Measurements from ENCODE around the gene CLEC16A. TPM values are rescaled to one million over a fixed set of nuclear protein-coding genes. Genes with fewer than 3 reads are reported as not detected.

CLEC16A gene, protein sequence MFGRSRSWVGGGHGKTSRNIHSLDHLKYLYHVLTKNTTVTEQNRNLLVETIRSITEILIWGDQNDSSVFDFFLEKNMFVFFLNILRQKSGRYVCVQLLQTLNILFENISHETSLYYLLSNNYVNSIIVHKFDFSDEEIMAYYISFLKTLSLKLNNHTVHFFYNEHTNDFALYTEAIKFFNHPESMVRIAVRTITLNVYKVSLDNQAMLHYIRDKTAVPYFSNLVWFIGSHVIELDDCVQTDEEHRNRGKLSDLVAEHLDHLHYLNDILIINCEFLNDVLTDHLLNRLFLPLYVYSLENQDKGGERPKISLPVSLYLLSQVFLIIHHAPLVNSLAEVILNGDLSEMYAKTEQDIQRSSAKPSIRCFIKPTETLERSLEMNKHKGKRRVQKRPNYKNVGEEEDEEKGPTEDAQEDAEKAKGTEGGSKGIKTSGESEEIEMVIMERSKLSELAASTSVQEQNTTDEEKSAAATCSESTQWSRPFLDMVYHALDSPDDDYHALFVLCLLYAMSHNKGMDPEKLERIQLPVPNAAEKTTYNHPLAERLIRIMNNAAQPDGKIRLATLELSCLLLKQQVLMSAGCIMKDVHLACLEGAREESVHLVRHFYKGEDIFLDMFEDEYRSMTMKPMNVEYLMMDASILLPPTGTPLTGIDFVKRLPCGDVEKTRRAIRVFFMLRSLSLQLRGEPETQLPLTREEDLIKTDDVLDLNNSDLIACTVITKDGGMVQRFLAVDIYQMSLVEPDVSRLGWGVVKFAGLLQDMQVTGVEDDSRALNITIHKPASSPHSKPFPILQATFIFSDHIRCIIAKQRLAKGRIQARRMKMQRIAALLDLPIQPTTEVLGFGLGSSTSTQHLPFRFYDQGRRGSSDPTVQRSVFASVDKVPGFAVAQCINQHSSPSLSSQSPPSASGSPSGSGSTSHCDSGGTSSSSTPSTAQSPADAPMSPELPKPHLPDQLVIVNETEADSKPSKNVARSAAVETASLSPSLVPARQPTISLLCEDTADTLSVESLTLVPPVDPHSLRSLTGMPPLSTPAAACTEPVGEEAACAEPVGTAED
- total RNA-seq, result 35.5 TPM

DNA sequence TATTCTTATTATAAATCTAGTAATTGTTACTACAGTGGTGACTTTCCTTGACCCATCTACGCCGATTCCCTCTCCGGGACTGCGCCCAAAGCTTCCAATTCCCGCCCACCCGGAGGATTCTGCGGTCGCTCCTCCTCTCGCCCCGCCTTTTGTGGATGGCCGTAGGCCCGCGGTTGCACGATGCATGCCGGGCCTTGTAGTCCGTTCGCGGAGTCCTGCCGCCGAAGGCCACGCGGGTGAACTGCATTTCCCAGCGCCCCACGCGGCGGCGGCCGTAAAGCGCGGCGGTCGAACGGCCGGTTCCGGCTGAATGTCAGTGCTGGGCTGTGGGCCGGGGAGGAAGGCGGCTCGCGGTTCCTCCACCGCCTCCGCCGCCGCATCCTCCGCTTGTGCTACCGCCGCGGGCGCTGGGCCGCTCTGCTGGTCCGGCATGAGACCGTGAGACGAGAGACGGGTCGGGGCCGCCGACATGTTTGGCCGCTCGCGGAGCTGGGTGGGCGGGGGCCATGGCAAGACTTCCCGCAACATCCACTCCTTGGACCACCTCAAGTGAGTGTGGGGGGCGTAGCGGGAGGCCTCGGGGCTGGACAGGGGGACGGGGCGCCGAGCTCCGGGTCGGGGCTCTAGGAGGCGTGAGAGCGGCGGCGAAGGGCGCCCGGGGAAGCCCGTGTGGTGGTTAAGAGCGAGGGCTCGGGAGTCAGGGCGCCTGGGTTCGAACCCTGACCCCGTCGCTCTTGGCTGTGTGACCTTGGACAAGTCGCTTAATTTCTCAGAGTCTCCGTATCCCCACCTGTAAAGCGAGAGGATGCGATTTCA is at the start of gene CLEC16A:
Gene CLEC16A (plus strand): TSS at position 316 of the 816 bp plus-strand sequence. CDS start 154 bp downstream, at position 470.
- DNase-seq (ENCODE audit: low read depth in 2 of 3, low spot score in 2 of 3), result peak; percentile 85 to 94 (median 93)

DNA sequence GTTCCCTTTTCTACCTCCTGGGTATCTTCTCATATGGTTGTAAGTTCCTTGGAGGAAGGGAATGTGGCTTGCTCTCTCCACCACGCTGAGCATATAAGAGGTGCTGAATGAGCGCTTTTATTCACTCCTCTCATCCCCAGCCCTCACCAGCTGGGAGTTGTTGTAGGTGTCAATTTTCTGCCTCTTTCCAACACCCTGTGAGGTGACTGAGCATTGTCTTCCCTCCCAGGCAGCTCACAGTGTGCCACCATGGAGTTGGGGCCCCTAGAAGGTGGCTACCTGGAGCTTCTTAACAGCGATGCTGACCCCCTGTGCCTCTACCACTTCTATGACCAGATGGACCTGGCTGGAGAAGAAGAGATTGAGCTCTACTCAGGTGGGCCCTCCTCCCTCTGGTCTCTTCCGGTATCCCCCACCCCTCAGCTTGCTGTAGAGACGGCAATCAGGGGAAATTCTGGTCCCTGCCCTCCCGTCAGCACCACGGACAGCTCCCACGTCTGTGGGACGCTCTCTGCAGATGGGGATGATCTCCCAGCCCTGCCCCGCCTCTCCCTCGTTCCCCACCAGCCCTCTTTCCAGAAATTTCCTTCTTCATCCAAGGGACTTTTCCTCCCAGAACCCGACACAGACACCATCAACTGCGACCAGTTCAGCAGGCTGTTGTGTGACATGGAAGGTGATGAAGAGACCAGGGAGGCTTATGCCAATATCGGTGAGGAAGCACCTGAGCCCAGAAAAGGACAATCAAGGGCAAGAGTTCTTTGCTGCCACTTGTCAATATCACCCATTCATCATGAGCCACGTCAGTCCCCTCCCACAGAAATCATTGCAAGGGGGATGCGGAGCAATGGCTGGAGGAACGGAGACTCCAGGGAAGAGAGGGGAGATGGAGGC is 49.1 kb upstream of the CLEC16A start:
- DNase-seq (ENCODE audit: low read depth in 2 of 3, low spot score in 2 of 3), result peak in 1 of 3 donors; percentile 49

DNA sequence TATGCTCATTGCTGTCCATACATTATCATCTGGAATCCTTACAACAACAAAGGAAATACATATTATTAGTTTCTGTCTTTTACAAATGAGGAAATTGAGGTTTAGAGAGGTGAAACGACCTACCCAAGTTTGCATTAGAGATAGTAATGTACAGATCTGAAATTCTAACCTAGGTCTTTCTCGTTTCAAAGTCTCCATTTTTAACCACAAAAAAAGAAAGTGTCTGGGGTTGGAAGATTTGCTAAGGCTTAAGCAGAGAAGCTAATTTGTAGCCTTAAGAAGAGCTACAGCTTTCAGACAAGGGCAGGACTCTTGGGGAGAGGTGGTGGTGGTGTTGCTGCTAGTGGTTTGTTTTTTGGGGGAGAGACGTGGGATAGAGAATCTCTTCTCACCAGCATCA is 48.2 kb upstream of the CLEC16A start:
- no peak for DNase-seq (ENCODE audit: low read depth in 2 of 3, low spot score in 2 of 3)

DNA sequence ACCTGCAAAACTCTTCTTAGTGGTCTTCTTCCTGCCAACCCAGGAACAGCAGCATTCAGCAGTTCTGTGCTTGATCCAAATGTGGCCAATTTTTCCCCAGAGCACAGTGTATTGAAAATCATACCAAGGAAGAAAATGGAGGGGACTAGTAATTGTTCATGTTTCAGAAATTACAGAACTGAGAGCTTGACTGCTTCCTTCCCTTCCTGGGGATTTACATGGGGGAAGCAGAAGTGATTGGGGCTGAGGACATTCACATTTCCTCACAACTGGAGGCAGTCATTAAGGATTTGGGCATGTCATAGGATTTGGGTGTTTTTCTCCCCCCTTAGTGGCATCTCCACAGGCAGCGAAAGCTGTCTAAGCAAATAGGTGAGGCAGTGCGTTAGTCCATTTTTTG is 47.6 kb upstream of the CLEC16A start:
- no peak for DNase-seq (ENCODE audit: low read depth in 2 of 3, low spot score in 2 of 3)

DNA sequence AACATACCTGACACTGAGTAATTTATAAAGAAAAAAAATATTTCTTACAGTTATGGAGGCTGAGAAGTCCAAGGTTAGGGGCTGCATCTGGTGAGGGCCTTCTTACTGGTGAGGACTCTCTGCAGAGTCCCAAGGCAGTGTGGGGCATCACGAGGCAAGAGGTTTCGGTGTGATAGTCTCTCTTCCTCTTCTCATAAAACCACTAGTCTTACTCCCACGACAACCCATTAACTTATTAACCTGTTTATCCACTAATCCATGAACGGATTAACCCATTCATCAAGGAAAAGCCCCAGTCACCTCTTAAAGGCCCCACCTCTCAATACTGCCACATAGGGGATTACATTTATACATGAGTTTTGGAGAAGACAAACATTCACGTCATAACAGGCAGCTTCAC is 47.2 kb upstream of the CLEC16A start:
- no peak for DNase-seq (ENCODE audit: low read depth in 2 of 3, low spot score in 2 of 3)

DNA sequence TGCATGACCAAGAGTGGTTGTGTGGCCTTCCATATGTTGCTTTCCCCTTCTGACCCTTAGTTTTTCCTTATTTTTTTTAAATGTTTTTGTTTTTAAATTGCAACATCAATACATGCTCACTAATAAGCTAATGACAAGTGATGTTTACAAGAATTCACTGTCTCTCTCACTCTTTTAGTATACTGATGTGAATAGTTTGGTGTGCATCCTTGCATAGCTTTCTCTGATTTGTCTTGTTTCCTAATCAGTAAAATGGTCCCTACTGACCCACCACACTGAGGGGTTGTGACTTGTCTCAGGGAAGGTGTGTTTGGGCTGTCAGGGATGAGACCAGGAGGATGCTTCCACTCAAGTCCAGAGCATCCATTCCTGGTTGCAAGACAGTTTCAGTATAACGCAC is 41.4 kb upstream of the CLEC16A start:
- no peak for DNase-seq (ENCODE audit: low read depth in 2 of 3, low spot score in 2 of 3)

DNA sequence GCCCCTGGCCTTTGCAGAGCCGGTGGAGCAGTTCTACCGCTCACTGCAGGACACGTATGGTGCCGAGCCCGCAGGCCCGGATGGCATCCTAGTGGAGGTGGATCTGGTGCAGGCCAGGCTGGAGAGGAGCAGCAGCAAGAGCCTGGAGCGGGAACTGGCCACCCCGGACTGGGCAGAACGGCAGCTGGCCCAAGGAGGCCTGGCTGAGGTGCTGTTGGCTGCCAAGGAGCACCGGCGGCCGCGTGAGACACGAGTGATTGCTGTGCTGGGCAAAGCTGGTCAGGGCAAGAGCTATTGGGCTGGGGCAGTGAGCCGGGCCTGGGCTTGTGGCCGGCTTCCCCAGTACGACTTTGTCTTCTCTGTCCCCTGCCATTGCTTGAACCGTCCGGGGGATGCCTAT is 37.9 kb upstream of the CLEC16A start:
- no peak for DNase-seq (ENCODE audit: low read depth in 2 of 3, low spot score in 2 of 3)

DNA sequence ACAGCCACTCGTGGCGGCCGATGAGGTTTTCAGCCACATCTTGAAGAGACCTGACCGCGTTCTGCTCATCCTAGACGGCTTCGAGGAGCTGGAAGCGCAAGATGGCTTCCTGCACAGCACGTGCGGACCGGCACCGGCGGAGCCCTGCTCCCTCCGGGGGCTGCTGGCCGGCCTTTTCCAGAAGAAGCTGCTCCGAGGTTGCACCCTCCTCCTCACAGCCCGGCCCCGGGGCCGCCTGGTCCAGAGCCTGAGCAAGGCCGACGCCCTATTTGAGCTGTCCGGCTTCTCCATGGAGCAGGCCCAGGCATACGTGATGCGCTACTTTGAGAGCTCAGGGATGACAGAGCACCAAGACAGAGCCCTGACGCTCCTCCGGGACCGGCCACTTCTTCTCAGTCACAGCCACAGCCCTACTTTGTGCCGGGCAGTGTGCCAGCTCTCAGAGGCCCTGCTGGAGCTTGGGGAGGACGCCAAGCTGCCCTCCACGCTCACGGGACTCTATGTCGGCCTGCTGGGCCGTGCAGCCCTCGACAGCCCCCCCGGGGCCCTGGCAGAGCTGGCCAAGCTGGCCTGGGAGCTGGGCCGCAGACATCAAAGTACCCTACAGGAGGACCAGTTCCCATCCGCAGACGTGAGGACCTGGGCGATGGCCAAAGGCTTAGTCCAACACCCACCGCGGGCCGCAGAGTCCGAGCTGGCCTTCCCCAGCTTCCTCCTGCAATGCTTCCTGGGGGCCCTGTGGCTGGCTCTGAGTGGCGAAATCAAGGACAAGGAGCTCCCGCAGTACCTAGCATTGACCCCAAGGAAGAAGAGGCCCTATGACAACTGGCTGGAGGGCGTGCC is 37.2 kb upstream of the CLEC16A start:
- no peak for DNase-seq (ENCODE audit: low read depth in 2 of 3, low spot score in 2 of 3)

DNA sequence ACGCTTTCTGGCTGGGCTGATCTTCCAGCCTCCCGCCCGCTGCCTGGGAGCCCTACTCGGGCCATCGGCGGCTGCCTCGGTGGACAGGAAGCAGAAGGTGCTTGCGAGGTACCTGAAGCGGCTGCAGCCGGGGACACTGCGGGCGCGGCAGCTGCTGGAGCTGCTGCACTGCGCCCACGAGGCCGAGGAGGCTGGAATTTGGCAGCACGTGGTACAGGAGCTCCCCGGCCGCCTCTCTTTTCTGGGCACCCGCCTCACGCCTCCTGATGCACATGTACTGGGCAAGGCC is 36.7 kb upstream of the CLEC16A start:
- no peak for DNase-seq (ENCODE audit: low read depth in 2 of 3, low spot score in 2 of 3)

DNA sequence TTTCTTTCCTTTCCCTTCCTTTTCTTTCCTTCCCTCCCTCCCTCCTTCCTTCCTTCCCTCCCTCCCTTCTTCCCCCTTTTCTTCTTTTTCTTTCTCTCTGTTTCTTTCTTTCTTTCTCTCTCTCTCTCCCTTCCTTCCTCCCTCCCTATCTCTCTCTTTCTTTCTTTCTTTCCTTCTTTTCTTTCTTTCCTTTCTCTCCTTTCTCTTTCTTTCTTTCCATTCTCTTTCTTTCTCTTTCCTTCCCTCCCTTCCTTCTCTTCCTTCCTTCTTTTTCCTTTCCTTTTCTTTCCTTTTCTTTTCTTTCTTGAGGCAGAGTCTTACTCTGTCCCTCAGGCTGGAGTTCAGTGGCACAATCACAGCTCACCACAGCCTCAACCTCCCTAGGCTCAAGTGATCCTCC is 33.1 kb upstream of the CLEC16A start:
- no peak for DNase-seq (ENCODE audit: low read depth in 2 of 3, low spot score in 2 of 3)

DNA sequence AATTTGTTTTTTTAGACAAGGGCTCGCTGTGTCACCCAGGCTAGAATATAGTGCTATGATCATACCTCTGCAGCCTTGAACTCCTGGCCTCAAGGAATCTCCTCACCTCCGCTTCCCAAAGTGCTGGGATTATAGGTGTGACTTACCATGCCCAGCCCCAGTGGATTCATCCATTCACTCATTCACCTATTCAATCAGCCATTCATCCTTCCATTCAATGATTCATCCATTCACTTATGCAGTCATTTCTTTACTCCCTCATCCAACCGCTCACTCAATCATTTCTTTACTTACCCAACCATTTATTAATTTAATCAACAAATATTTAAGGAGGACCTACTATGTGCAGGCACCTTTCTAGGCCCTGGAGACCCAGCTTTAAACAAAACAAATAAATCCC is 27.8 kb upstream of the CLEC16A start:
- DNase-seq (ENCODE audit: low read depth in 2 of 3, low spot score in 2 of 3), result no peak

DNA sequence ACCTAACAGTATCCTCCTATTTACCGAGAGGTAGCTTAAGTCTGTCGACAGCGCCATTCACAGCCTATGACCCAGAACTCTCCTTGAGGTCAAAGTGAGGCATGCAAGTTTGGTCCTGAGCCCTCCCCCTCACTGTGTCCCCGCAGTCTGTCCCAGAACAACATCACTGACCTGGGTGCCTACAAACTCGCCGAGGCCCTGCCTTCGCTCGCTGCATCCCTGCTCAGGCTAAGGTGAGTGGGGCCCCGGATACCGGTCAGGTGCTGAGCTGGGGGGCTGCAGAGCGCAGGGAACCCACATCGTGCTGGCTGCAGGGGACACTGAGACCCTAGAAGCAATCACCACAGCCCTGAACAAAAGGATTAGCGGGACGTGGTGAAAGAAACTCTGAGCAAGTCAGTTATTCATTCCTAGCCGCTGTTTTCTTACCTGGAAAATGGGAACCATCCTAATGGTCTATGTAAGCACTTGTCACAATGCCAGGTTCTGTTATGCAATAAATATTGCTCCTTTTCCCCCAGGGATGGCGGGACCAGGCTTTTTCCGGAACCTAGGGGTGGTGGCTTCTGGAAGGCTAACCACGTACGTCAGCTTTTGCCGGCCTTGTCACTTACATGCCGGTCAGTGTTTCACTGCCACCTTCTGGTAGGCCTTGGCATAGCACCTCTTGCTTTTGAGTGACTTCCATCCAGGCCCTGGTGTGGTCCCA is 25.9 kb upstream of the CLEC16A start:
- peak; percentile 44 to 90 (median 83) for DNase-seq (ENCODE audit: low read depth in 2 of 3, low spot score in 2 of 3)

DNA sequence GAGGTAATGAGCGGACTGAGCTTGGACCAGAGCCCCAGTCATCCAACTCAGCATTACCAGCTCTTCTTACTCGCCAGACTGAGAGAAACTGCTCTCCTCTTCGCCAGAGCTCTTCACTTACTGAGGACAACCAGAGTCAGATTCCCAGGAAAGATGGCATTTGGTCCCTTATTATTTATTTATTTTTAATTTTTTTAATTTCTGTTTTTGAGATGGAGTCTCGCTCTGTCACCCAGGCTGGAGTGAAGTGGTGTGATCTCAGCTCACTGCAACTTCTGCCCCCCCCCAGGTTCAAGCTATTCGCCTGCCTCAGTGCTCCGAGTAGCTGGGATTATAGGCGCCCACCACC is 25.4 kb upstream of the CLEC16A start:
- no peak for DNase-seq (ENCODE audit: low read depth in 2 of 3, low spot score in 2 of 3)

DNA sequence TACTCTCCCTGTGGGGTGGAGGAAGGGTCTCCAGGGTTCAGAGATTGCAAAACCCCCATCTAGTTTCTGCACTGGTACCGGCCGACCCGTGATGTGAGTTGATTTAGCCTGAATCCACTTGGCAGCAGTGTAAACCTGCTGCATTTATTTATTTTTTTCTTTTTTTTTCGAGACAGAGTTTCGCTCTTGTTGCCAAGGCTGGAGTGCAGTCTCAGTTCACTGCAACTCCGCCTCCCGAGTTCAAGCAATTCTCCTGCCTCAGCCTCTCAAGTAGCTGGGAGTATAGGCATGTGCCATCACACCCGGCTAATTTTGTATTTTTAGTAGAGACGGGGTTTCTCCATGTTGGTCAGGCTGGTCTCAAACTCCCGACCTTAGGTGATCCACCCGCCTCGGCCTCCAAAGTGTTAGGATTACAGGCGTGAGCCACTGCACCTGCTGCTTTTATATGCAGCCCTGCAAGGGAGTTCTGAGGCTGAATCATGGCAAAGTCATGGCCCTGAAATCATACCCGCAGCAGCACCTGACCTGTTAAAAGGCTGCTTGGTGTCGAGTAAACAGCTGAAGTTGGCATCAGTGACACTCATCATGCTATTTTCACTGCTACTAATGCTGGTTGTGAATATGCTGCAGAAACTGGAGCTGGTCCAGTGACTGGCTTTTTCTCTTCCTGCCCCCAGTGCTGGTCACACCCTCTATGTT is 23.5 kb upstream of the CLEC16A start:
- DNase-seq (ENCODE audit: low read depth in 2 of 3, low spot score in 2 of 3), result no peak

DNA sequence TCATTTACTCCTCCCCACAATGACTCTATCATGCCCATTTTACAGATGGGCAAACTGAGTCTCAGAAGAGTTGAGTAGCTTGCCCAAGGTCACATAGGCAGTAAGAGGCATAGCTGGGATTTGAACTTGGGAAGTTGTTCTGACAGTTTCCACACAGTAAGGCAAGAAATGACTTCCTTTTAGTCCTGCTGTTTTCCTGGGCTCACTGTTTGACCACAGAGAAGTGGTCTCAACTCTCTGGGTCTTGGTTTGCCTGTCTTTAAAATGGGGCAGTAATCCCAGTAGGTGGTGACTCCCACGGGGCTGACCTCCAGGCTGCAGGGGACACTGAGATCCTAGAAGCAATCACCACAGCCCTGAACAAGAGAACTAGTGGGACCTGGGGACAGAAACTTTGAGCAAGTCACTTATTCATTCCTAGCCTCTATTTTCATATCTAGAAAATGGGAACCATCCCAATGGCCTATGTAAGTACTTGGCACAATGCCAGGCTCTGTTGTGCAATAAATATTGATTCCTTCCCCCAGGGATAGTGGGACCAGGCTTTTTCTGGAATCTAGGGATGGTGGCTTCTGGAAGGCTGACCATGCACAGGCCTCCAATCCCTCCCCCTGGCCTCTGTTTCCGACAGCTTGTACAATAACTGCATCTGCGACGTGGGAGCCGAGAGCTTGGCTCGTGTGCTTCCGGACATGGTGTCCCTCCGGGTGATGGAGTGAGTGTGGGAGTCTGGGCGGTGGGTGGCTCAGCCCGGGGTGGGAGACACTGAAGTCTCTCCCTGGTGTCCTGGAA is 22.6 kb upstream of the CLEC16A start:
- DNase-seq (ENCODE audit: low read depth in 2 of 3, low spot score in 2 of 3), result no peak

DNA sequence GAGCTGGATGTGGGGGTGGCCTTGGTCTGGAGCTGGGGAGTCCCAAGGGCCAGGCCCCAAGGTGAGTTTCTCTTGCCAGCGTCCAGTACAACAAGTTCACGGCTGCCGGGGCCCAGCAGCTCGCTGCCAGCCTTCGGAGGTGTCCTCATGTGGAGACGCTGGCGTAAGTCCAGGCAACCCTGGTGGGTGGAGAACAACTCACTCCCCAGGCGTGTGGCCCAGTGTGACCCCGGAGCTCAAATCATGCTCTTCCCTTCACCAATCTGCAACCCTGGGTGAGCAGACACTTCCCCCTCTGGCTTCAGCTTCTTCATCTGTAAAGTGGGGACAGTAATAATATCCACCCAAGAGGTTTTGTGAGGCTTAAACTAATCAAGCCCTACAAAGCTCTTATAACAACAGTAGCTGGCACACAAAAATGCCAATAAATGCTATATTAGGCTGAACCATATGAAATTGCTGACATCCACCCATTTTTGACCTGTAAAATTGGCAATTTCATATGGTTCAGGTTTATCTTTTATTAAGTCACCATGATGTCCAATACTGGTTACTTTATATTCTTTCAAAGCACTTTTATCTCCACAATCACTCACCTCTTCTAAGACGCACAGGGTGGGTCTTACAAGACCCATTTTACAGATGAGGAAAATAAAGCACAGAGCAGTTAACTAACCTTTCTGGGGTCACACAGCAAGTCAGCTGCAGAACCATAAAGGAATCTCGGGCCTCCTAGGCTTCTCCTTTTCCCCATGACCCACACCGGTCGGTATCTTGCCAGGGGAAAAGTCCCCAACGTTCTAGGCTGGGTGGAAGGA is 21.8 kb upstream of the CLEC16A start:
- DNase-seq (ENCODE audit: low read depth in 2 of 3, low spot score in 2 of 3), result no peak

Measured in hematopoietic multipotent progenitor cell (in vitro differentiated cells).